Left ventricle myocardium superior (tissue), 1 donor: Measurements from ENCODE around the gene LTBP1. TPM values are rescaled to one million over a fixed set of nuclear protein-coding genes. Genes with fewer than 3 reads are reported as not detected.
"Not testable (repeated sequence)": the region's sequence is repeated elsewhere in the genome, so short reads cannot be mapped to it uniquely, and the experiment has no call there.

Experiments
- ATAC-seq: fragments of 200-7000 bp; cut with Tn5 transposase; one replicate; pipeline ENCODE4 v1.9.1; 2020; ENCODE audit warnings: mild to moderate bottlenecking, moderate library complexity
- DNase-seq: peaks from one replicate; pipeline ENCODE4 v3.0.0-alpha.2; 2020
- intact Hi-C: fragments of 100-400 bp; cut with micrococcal nuclease; formaldehyde crosslinking; loops from one replicate; pipeline ENCODE4 v1.11.0; 2022
- total RNA-seq: library from RNA; stranded (reverse); fragmentation: NEBNext Ultra II Directional; extraction: Animal tissue kit (Norgen Biotek cat#: 25700); gene quantifications from one replicate; pipeline ENCODE4 v1.2.1, GENCODE V29; 2021
- donor health status: DM: no; HTN: yes; CAD: no; lungs with severe emphysema.

The LTBP1 gene
- total RNA-seq, 1 donor from 2014 or later: 72.5 TPM

DNA sequence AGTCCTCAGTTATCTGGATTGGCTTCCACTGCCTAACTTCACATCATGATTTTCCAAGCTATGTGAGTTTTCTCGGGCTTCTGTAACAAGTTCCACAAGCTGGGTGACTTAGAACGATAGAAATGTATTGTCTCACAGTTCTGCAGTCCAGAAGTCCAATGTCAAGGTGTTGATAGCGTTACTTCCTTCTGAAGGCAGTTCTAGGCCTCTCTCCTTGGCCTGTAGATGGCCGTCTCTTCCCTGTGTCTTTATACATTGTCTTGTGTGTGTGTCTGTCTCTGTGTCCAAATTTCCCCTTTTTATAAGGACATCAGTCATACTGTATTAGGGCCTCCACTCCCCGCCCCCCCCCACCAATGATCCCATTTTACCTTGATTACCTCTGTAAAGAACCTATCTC lies 7.5 kb downstream of the LTBP1 start:
- DNase-seq (no peak), ATAC-seq (no peak)
- intact Hi-C loops: no loop called here

DNA sequence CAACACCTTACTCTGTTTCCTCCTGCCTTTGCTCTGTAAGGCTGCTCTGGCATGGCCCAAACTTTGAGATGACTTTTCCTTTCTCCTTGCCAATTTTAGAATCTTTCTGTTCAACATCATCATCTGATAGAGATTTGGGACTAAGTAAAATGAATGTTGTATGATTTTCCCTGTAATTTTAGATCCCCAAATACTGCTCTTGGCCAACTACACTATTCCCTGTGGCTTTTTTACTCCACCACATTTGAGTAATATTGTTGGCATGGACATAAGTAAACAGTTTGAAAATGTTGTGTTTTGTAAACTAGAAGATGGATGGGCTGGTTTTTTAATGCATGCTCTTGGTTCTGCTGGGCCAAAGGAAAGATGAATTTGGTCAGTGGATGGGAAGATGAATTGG lies 12.1 kb downstream of the LTBP1 start:
- intact Hi-C loops: no loop called here
- ATAC-seq (no peak), DNase-seq (no peak)

DNA sequence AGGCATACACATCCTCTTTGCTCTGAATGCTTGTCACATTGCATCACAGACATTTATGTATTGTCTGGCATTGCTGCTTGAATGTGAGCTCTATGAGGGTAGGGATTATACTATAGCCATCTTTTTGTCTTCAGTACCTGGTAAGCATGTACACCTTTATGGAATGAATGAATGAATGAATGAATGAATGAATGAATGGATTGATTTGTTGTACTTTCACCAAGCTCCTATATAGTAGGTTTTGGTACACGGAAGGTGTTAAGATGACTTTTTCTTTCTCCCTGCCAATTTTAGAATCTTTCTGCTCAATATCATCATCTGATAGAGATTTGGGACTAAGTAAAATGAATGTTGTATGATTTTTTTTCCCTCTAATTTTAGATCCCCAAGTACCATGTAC lies 13.5 kb downstream of the LTBP1 start:
- intact Hi-C loops: no loop called here
- ATAC-seq (no peak), DNase-seq (no peak)

DNA sequence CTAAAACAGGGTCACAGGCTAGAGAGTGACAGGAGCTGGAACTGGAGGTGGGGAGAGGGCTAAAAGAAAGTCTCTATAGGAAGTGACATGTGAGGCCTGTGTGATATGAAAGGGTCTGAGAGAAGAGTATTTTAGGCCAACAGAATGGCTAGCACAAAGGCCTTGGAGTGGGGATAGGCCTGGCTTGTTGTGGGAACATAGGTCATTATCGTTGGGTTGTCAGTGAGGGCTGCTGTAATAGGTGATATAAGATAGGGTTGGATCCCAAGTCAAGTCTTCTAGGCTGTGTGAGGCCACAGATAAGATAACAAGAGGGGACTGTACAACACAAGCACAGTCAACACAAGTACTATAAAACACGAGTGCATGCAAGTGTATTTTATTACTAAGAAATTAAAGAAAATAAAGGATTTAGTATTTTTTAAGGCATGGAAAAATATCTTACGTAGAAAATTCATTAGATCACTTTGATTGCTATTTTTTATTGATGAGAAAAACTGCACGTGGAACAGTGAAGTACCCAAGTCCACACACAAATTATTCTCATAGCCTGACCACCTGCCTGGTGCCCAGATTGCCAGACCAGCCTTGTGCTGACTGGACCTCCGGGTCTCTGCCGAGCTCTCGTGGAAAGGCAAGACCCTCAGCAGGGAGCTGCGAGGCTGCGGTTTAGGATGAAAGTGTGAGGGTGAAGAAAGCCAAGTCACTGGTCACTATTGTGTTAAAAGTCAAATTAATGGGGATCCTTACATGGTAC lies 14.1 kb downstream of the LTBP1 start:
- intact Hi-C loops: no loop called here
- peak; percentile 92 for ATAC-seq
- no peak for DNase-seq

DNA sequence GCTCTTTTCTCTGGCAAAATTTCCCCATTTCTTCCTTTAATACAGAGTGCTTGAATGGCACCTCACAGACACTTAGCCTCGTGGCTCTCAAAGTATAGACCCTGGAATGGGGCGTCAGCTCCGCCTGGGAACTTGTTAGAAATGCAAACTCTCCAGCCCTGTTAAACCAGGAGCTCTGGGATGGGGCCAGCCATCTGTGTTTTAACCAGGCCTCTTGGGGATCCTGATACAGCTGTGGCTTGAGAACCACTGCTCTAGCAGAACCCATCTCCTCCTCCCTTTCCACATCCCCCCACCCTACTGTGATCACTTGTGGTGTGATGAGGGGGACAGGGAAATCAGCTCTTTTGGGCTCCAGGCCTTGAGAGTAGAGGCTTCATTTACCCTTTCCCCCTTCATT lies 15.9 kb downstream of the LTBP1 start:
- intact Hi-C loops: no loop called here
- DNase-seq (peak; percentile 40), ATAC-seq (peak; percentile 36)

DNA sequence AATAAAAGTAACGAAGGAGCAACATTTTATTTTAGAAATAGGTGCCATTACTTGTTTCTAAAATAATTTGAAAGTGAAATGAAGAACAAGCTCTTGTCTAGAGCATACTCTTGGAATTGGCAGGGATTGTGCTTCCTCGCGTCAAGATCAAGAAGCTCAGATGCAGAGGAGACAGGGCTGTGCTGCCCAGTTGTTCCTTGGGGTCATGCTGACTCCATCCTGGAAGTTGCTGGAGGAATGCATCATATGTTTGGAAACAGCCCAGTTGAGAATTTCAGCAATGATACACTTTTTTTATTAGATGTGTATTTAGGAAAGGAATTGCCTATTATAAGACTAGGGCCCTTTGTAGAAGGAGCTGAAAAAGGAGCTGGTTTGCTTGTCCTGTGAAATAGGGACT lies 17.2 kb downstream of the LTBP1 start:
- DNase-seq (no peak), ATAC-seq (peak; percentile 35)
- intact Hi-C loops: no loop called here

DNA sequence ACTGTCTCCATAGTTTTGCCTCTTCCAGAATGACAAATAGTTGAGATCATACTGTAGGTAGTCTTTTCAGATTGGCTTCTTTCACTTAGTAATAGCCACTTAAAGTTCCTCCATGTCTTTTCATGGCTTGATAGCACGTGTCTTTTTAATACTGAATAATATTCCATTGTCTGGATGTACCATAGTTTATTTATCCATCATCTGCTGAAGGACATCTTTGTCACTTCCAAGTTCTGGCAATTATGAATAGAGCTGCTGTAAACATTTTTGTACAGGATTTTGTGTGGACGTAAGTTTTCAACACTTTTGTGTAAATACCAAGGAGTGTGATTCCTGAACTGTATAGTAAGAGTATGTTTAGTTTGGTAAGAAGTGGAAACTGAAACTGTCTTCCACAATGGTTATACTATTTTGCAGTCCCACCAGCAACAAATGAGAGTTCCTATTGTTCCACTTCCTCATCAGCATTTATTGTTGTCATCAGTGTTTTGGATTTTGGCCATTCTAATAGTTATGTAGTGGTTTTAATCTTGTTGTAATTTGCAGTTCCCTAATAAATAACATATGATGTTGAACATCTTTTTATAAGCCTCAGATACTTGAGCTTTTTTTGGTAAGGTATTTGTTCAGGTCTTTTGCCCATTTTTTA lies 18.9 kb downstream of the LTBP1 start:
- DNase-seq (no peak), ATAC-seq (no peak)
- intact Hi-C loops: no loop called here

DNA sequence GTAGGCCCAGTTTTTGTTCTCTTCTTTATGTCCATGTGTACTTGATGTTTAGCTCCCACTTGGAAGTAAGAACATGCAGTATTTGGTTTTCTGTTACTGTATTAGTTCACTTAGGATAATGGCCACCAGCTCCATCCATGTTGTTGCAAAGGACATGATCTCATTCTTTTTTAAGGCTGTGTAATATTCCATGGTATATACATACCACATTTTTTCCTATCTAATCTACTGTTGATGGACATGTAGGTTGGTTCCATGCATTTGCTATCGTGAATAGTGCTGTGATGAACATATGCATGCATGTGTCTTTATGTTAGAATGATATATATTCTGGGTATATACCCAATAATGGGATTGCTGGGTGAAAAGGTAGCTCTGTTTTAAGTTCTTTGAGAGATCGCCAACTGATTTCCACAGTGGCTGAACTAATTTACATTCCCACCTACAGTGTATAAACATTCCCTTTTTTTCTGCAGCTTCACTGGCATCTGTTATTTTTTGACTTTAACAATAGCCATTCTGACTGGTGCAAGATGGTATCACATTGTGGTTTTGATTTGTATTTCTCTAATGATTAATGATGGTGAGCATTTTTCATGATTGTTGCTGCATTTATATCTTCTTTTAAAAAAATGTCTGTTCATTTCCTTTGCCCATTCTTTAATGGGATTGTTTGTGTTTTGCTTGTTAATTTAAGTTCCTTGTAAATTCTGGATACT lies 22.9 kb downstream of the LTBP1 start:
- intact Hi-C loops: no loop called here
- DNase-seq (no peak), ATAC-seq (no peak)

DNA sequence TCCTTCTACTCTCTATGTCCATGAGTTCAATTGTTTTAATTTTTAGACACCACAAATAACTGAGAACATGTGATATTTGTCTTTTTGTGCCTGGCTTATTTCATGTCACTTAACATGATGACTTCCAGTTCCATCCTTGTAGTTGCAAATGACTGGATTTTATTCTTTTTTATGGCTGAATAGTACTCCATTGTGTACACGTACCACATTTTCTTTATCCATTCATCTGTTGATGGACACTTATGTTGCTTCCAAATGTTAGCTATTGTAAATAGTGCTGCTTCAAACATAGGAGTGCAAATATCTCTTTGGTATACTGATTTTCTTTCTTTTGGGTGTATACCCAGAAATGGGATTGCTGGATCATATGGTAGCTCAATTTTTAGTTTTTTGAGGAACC lies 27.0 kb downstream of the LTBP1 start:
- intact Hi-C loops, DNase-seq, ATAC-seq: not testable (repeated sequence)

DNA sequence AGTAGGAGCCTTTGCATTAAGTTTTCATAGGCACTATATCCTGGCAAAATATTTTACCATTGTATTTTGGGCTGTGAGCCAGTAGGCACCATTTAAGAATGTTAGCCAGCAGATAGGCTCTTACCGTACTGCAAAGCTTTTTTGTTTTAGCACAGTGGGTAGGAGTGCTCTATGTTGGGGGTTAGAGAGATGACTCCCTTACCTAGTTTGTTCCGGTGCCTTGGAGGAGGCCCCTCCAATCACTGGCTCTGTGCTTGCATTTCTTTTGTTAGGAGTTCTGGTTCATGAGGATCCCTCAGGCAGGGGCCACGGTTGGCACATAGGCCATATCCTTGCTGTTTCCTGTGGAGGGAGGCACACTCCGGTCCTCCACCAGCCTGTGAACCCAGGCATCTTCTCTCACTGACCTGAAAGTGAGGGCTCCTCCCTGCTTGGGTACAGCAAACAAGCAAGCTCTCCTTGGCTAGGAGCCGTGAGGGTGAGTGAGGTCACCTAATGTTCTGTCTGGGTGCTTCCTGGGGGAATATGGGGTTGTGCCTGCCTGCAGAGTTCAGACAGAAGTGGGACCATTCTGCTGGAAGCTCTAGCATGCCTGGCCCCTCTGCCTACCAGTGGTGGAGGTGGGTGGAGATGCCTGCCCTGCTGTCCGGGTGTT lies 29.8 kb downstream of the LTBP1 start:
- DNase-seq (no peak), ATAC-seq (peak; percentile 51)
- intact Hi-C loops: no loop called here

DNA sequence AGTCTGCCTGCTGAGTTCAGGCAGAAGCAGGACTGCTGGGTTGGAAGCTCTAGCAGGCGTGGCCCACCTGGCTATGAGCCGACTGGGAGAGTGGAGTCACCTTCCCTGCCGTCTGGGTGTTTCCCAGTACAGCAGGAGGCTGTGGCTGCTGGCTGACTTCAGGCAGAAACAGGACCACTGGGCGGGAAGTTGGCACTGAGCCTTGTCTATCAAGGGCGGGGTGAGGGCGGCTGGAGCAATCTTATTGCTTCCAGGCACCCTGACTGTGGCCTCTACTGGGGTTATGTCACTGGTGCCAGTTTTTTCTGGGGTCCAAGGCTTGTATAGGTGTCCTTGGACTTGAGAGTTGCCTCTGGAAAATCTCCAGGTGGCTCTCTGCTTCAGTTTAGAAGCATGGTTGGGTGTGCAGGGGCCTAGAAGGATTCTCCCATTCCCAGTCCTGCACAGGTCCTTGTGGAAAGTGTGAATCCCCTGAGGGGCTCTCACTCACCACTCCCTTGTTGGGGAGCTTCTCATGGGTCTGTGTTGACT lies 30.5 kb downstream of the LTBP1 start:
- intact Hi-C loops: no loop called here
- DNase-seq (peak; percentile 90), ATAC-seq (peak; percentile 98)

DNA sequence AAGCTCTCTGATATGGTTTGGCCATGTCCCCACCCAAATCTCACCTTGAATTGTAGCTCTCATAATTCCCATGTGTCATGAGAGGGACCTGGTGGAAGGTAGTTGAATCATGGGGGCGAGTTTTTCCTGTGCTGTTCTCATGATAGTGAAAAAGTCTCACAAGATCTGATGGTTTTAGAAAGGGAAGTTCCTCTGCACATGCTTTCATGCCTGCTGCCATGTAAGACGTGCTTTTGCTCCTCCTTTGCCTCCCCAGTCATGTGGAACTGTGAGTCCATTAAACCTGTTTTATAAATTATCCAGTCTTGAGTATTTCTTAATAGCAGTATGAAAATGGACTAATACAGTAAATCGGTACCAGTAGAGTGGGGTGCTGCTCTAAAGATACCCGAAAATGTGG lies 34.9 kb downstream of the LTBP1 start:
- intact Hi-C loops: no loop called here
- no peak for DNase-seq
- no peak for ATAC-seq

DNA sequence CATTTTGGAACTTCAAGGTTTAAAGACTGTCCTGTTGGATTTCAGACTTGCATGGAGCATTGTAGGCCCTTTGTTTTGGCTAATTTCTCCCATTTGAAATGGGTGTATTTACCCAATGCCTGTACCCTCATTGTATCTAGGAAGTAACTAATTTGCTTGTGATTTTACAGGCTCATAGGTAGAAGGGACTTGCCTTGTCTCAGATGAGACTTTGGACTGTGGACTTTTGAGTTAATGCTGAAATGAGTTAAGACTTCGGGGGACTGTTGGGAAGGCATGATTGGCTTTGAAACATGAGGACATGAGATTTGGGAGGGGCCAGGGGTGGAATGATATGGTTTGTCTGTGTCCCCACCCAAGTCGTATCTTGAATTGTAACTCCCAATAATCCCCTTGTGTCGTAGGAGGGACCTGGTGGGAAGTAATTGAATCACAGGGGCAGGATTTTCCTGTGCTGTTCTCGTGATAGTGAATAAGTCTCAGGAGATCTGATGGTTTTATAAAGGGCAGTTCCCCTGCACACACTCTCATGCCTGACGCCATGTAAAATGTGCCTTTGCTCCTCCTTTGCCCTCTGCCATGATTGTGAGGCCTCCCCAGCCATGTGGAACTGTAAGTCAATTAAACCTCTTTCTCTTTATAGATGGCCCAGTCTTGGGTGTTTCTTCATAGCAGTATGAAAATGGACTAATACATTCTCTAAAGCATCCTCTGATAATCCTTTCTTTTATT lies 36.6 kb downstream of the LTBP1 start:
- intact Hi-C loops: not testable (repeated sequence)

DNA sequence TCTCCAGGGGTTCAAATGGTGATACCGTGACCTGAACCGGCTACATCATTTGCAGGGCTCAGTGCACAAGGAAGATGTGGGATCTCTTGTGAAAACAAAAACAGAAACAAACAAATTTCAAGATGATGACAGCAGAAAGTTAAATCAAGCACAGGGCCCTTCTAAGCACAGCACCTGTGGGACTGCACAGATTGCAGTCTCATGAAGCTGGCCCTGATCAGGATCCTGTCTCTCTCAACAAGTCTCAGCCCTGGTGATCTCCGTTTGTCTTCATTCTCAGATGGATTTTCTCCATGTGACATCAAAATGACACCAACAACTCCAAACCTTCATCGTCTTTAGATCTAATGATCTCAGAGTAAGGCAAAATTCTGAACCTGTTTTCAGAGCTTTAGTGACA lies 39.7 kb downstream of the LTBP1 start:
- ATAC-seq: no peak
- DNase-seq: no peak
- intact Hi-C loops: no loop called here

More for the DNA sequence above, 36.6 kb downstream of the LTBP1 start:
- not testable (repeated sequence) for ATAC-seq, DNase-seq

DNA sequence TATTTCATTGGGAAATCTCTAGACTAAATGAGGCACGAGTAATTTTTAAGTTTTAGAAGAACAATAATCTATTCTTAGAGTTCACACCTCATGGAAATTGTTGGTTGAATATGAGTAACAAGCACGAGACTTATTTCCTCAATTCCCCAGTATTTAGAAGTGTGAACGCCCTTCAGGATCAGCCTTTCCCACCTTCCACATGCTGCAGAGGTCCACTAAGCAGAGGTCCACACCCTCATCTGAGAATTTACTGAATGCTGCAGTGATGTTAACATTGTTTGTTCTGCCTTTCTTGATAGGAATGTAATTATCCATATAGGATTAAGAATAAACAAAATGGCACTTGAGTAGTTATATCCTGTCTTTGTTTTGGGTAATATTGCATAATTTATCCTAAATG lies 41.8 kb downstream of the LTBP1 start:
- no peak for DNase-seq
- ATAC-seq: no peak
- intact Hi-C loops: no loop called here

DNA sequence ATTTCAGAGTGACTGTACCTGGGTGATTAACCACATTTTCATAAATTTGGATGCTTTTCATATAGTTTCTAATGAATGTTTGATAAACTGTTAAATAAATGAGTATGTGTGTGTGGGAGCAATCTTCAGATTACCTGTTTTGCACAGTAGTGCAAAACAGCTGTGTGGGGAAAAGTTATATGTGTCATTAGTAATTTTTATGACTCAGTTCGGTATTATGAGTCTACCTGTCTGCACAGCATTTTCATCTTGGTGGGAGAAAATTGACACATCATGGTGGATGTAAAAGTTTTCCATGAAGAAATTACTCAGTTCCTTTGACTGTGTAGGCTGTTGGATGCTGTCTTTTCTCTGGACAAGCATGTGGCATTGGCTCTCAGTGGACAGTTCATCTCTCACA lies 43.8 kb downstream of the LTBP1 start:
- DNase-seq (no peak), ATAC-seq (no peak)
- intact Hi-C loops: no loop called here

DNA sequence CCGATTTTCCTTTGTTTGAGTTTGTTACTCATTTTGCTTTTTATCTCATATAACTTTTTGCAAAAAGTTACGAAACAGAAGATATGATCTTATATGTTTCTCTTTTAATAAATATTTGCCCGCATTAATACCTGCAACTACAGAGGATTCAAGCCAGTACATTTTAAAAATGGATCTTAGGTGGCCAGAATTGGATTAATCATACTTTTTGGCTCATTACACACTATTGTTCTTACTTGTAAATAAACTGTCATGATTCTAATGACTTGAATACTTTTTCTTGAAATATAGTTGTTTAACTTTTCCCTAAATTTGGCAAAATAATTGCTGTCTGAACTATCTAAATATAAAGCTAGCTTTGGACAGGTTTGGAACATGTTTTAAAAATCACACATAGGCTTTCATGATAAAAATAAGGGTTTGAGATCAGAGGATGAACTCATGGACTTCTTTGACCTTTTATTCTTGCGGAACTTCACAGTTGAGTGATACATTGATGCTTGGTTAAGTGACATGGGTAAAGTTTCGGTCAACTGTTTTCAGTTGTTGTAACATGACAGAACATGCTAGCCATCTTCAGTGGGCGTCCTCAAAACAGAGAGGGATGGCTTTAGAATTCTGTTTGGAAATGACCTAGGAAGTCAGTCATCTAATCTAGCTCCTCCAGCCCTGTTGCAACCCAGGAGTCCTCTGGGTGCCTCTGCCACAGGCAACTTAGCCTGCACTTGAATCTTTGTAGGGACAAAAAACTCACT lies 44.5 kb downstream of the LTBP1 start:
- no peak for ATAC-seq
- intact Hi-C loops: no loop called here

DNA sequence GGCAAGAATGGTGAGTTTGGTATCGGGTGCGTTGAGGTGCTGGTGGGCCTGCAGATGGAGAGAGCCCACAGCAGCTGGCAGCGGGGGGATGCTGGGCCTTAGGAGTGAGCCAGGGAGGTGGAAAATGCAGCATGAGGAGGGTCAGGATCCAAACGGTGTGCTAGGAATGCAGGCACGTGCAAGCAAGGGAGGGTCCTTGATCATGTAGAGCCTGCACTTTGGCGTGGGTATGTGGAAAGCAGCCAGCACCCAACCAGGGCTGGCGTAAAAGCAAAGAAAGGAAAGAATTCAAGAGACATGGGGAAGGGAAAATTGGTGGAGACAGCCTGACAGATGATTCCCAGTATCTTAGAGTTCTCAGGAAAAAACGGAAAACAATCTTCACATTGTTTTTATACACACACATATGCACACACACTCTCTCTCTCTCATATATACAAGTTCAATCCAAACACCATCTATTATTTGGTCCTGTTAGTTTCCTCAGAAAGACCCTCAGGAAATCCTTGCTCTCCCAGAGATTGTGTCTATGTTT lies 46.3 kb downstream of the LTBP1 start:
- ATAC-seq (peak; percentile 23), DNase-seq (no peak)
- intact Hi-C loops: no loop called here

More for the DNA sequence above, 44.5 kb downstream of the LTBP1 start:
- no peak for DNase-seq
